A673 (cell line): ENCODE results near the gene DUSP11. TPM values are rescaled to one million over a fixed set of nuclear protein-coding genes. Genes with fewer than 3 reads are reported as not detected.

Source experiments
- BruUV-seq: library from RNA; stranded (reverse); fragments of 400-500 nt; replicated peaks from 2 replicates; lab custom pipeline; 2021; lab: Mats Ljungman, UMichigan
- CTCF ChIA-PET: fragments of 300-600 bp; sonication (Branson Sonifier 250); formaldehyde crosslinking; loops from one replicate; lab custom pipeline; 2022; ENCODE audit warnings: antibody characterized with exemption; lab: Charles Lee
- POLR2A ChIA-PET: fragments of 300-600 bp; sonication (Branson Sonifier 250); formaldehyde crosslinking; loops from one replicate; lab custom pipeline; 2022; ENCODE audit warnings: antibody characterized with exemption; ENCODE audit not compliant: low non-redundant PET; lab: Charles Lee
- DNase-seq: peaks from one replicate; pipeline ENCODE4 v3.0.0-alpha.2; 2015; ENCODE audit warnings: low spot score
- H3K27ac ChIP-seq: fragments of 200-600 bp; sonication (generic); 2 replicates; pipeline ENCODE4 v1.5.1; 2016; ENCODE audit warnings: mixed run types, low read depth, mild to moderate bottlenecking, mixed read lengths, antibody characterized with exemption, low read length; ENCODE audit not compliant: poor library complexity, severe bottlenecking
- H3K27me3 ChIP-seq: fragments of 200-600 bp; sonication (generic); replicated peaks from 2 replicates; pipeline ENCODE4 v1.6.1; 2017; ENCODE audit warnings: mixed run types, low read depth, mild to moderate bottlenecking, mixed read lengths, antibody characterized with exemption, low read length; ENCODE audit not compliant: insufficient read depth, poor library complexity
- H3K36me3 ChIP-seq: fragments of 200-600 bp; sonication (generic); 2 replicates; pipeline ENCODE4 v1.6.1; 2016; ENCODE audit warnings: mixed run types, mild to moderate bottlenecking, mixed read lengths, antibody characterized with exemption, low read length; ENCODE audit not compliant: insufficient read depth, poor library complexity, severe bottlenecking
- H3K4me1 ChIP-seq: fragments of 200-600 bp; sonication (generic); 2 replicates; pipeline ENCODE4 v1.6.1; 2017; ENCODE audit warnings: mixed run types, mild to moderate bottlenecking, mixed read lengths, antibody characterized with exemption, low read length; ENCODE audit not compliant: insufficient read depth, poor library complexity, severe bottlenecking
- H3K4me3 ChIP-seq: fragments of 200-600 bp; sonication (generic); 2 replicates; pipeline ENCODE4 v1.5.1; 2016; ENCODE audit warnings: low read depth, mixed run types, mild to moderate bottlenecking, mixed read lengths, low read length; ENCODE audit not compliant: poor library complexity, severe bottlenecking
- H3K9me3 ChIP-seq: fragments of 200-600 bp; sonication (generic); 2 replicates; pipeline ENCODE4 v1.6.1; 2016; ENCODE audit warnings: mixed run types, low read depth, mild to moderate bottlenecking, mixed read lengths, antibody characterized with exemption, low read length; ENCODE audit not compliant: poor library complexity, severe bottlenecking
- EZH2 ChIP-seq: fragments of 200-600 bp; sonication (generic); IDR thresholded peaks from 2 replicates; pipeline ENCODE4 v1.6.1; 2017; ENCODE audit warnings: borderline replicate concordance, low read depth, mild to moderate bottlenecking, mixed read lengths, antibody characterized with exemption, low read length; ENCODE audit not compliant: poor library complexity, severe bottlenecking
- intact Hi-C: fragments of 100-400 bp; cut with micrococcal nuclease; formaldehyde crosslinking; loops from one replicate; pipeline ENCODE4 v1.10.0; 2022; ENCODE audit not compliant: unreplicated experiment
- total RNA-seq: library from RNA; stranded (reverse); gene quantifications from 2 replicates; pipeline ENCODE4 v1.2.3, GENCODE V29; 2021
- TF ChIP-seq, protein P1 (sequence below): fragments of 300-800, 200-600 bp; sonication (generic); conservative IDR thresholded peaks from 2 replicates; pipeline ENCODE4 v1.5.1; 2017; ENCODE audit warnings: low read depth, mild to moderate bottlenecking, antibody characterized with exemption, low read length, moderate library complexity, mixed read lengths

The DUSP11 gene
- total RNA-seq, 1 experiment from 2014 or later: 19.9 TPM

DNA sequence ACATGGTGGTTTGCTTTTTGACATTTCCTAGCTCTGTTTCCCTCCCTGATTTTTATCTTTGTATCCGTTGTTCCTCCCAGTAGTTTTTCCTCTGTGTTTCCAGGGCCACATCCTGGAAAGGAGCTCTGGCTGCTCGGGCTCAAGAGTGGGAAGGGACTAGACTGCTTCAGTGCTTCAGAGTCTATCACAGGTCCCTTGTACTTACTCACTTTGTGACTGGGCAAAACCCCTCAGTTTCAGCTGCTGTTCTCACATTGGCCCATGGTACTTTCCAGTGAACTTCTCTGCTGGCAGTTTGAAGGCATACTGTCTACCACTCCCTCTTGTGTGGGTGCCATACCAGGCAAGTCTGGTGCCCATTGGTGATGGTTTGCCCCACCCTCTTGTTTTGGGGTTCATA lies 41.3 kb upstream of the DUSP11 start:
- Histone ChIP-seq H3K36me3 (no peaks in the 10 kb centered on the region), H3K9me3 (no peaks in the 10 kb centered on the region), H3K4me1 (peaks cover 9% of the 10 kb centered on the region), H3K27me3 (no peaks in the 10 kb centered on the region), H3K4me3 (no peak overlapping the region), H3K27ac (no peak overlapping the region)
- DNase-seq: no peak
- intact Hi-C loops: no loop called here
- CTCF ChIA-PET: no interaction called here
- no peak for TF ChIP-seq EZH2
- TF ChIP-seq, protein P1, sequence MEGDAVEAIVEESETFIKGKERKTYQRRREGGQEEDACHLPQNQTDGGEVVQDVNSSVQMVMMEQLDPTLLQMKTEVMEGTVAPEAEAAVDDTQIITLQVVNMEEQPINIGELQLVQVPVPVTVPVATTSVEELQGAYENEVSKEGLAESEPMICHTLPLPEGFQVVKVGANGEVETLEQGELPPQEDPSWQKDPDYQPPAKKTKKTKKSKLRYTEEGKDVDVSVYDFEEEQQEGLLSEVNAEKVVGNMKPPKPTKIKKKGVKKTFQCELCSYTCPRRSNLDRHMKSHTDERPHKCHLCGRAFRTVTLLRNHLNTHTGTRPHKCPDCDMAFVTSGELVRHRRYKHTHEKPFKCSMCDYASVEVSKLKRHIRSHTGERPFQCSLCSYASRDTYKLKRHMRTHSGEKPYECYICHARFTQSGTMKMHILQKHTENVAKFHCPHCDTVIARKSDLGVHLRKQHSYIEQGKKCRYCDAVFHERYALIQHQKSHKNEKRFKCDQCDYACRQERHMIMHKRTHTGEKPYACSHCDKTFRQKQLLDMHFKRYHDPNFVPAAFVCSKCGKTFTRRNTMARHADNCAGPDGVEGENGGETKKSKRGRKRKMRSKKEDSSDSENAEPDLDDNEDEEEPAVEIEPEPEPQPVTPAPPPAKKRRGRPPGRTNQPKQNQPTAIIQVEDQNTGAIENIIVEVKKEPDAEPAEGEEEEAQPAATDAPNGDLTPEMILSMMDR: no peak
- POLR2A ChIA-PET: no interaction called here
- no TSS peak for BruUV-seq

DNA sequence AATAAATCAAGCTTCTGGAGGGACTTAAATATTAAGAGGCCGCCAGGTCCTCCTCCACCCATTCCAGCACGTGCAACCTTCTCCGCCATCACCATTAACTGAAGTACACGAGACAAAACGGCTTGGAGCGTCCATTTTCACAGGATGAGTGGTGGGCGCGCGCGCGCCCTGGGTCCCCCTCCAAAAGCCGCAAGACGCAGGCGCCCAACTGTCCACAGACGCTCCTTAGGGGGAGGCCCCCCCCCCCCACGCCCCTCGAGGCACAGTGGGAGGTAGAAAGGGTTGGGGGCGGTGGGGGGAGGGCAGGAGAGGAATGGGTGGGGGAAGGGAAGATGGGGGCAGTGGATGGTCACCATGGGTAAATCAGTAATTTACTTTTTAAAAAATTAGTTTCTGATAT lies 38.4 kb upstream of the DUSP11 start:
- no TSS peak for BruUV-seq
- intact Hi-C loops: no loop called here
- H3K27ac ChIP-seq: no peak overlapping the region
- TF ChIP-seq EZH2: no peak
- TF ChIP-seq, protein P1: no peak
- ChIA-PET POLR2A (no interaction called here), CTCF (no interaction called here)
- H3K4me3 ChIP-seq: no peak overlapping the region
- H3K27me3 ChIP-seq: no peaks in the 10 kb centered on the region
- no peaks in the 10 kb centered on the region for H3K9me3 ChIP-seq
- H3K36me3 ChIP-seq: no peaks in the 10 kb centered on the region
- peaks cover 9% of the 10 kb centered on the region for H3K4me1 ChIP-seq
- no peak for DNase-seq

DNA sequence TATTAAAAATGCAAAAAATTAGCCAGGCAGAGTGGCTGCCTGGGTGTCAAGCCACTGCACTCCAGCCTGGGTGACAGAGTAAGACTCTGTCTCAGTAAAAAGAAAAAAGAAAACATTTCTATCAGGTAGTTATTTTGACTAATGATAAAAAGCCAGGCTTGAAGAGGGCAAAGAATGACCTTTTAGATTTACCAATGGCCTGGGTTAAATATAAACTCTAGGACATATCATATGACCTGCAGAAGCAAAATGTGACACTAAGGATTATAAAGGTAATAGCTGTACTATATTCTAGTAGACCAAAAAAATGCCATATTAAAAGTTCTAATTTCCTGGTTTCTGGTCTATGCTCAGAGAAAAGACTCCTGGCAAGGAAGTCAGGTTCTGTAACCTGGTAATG lies 32.7 kb upstream of the DUSP11 start:
- Histone ChIP-seq H3K4me1 (no peaks in the 10 kb centered on the region), H3K27me3 (no peaks in the 10 kb centered on the region), H3K27ac (no peak overlapping the region), H3K36me3 (no peaks in the 10 kb centered on the region), H3K9me3 (no peaks in the 10 kb centered on the region), H3K4me3 (no peak overlapping the region)
- intact Hi-C loops: no loop called here
- no peak for DNase-seq
- POLR2A ChIA-PET: no interaction called here
- BruUV-seq: no TSS peak
- CTCF ChIA-PET: no interaction called here
- no peak for TF ChIP-seq EZH2
- TF ChIP-seq, protein P1: no peak
